Activated CD4-positive, alpha-beta T cell treated with anti-CD3 and anti-CD28 coated beads, Interleukin-2, amount 50 U/mL, for 48 hours (primary cell): ENCODE measurements around the gene THRSP.
"Not testable (repeated sequence)": the region's sequence is repeated elsewhere in the genome, so short reads cannot be mapped to it uniquely, and the experiment has no call there.

ENCODE experiments used
- DNase-seq, 2 experiments: peaks; one replicate each; pipeline ENCODE4 v3.0.0-alpha.2; 2020

Gene THRSP

DNA sequence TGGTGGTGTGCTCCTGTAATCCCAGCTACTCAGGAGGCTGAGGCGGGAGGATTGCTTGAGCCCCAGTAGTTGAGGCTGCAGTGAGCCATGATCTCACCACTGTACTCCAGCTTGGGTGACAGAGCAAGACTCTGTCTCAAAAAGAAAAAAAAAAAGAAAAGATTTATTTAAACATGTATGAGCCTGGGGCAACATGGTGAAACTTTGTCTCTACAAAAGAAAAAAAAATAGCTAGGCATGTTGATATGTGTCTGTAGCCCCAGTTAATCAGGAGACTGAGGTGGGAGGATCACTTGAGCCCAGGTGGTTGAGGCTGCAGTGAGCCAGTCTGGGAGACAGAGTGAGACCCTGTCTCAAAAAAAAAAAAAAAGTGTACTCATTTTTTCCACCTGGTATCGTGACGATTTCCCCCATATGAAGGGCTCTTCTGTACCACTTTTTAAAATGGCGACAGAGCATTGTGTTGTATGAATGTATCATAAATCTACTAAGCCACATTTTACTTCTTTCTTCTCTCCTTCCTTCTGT is 24.2 kb upstream of the THRSP start:
- no peak for DNase-seq

DNA sequence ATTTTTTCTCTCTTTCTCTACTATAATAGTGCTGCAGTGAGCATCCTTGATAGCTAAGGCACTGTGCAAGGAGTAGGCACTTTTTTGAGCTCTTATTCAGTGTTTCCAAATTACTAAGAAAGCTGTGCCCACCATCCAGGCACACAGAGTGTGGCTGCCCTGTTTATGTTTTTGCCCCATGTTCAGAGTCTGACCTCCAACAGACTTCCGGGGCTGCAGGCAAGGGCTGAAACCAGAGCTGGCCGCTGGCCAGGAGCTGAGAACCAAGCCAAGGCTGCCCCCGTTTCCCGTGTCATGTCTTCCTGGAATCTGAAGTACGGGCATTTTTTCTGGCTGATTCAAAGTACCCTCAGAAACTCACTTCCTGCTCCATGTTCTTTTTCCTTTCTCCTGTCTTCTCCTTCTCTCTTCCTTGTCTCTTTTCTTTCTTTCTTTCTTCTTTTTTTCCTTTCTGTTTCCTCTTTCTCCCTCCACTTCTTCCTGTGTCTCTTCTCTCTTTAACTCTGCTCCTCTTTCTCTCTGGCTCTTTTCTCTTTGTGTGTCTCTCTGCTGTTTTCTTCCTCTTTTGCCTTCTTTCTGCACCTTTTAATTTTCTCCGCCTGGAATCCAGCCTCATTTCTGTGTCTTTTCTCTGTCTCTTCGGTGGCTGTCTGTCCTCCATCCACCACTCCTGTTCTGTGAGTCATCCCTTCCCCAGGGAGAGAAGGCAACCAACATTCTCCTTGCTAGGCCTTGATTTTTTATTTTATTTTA is 23.6 kb upstream of the THRSP start:
- DNase-seq: peak; percentile 44 to 62

DNA sequence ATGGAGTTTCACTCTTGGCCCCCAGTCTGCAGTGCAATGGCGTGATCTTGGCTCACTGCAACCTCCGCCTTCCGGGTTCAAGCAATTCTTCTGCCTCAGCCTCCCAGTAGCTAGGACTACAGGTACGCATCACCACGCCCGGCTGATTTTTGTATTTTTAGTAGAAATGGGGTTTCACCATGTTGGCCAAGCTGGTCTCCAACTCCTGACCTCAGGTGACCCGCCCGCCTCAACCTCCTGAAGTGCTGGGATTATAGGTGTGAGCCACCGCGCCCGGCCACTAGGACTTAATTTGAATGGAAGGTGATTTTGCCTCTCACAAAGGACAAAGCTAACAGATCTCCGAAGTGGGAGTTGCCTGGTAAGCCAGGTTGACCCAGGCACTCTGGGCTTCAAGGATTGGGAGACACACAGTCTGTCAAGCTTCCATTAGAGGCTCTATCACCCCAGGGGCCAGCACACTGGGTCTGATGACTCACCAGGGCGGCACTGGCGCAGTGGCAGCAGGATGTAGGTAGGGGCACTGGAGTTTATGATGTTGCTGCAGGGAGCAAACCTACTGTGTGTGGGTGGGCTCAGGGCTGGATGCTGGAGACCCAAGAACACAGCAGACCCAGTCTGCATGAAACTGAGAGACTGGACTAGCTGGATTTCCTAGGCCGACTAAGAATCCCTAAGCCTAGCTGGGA is 22.8 kb upstream of the THRSP start:
- DNase-seq: peak in 1 of 2 experiments; percentile 13

DNA sequence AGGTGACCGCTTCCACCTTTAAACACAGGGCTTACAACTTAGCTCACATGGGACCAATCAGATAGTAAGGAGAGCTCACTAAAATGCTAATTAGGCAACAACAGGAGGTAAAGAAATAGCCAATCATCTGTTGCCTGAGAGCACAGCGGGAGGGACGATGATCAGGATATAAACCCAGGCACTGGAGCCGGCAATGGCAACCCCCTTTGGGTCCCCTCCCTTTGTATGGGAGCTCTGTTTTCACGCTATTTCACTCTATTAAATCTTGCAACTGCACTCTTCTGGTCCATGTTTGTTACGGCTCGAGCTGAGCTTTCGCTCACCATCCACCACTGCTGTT is 22.3 kb upstream of the THRSP start:
- DNase-seq: not testable (repeated sequence)

DNA sequence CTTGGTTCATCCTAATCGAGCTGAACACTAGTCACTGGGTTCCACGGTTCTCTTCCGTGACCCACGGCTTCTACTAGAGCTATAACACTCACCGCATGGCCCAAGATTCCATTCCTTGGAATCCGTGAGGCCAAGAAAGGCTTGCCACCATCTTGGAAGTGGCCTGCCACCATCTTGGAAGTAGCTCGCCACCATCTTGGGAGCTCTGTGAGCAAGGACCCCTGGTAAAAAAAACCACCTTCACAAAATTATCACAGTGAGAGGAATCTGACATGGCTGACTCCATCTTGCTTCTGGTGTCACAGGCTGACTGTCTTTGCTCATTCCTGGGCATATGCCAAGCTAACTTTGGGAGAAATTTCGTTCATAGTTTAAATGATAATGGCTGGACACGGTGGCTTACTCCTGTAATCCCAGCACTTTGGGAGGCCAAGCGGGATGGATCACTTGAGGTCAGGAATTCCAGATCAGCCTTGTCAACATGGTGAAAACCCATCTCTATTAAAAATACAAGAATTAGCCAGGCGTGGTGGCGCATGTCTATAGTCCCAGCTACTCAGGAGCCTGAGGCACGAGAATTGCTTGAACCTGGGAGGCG is 21.7 kb upstream of the THRSP start:
- DNase-seq: no peak

DNA sequence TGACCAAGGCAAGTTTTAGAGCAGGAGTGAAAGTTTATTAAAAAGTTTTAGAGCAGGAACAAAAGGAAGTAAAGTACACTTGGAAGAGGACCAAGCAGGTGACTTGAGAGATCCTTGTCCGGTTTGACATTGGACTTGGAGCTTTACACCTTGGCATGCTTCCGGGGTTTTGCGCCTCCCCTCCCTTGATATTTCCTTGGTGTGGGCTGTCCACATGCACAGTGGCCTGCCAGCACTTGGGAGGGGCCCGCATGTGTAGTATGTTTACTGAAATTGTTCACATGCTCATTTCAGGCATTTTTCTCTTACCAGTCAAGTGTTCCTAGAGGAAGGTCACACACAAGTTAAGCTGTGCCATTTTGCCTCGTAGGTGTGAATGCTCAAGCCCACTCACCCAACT is 19.0 kb upstream of the THRSP start:
- no peak for DNase-seq

DNA sequence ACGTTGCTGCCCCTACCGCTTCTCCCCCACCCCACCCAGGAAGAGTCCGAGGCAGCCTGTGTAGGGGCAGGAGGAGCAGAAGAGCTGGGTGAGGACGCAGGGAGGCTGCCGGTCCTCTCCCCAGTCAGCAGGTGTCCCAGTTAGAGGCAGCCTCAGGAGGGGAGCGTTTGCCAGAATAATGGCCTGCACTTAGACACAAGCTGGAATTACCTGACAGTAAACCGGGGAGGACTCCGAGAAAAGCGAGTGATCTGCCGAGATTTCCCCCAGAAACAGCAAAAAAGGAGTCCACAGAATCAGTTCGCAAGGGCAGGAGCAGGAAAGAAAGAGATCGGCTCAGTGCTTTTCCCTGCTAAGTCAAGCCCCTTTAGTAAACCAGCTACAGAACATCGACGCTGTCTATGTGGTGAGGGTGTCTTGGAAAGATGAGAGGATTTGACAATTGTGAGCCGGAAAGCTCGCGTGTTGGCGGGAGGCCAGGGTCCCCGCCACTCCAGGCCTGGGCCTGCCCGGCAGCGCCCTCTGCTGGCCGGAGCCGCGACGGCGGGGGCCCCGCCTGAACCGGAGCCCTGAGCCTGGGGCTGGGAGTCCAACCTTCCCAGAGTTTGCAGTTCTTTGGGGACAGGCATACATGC is 17.7 kb upstream of the THRSP start:
- DNase-seq: peak; percentile 78 to 79

DNA sequence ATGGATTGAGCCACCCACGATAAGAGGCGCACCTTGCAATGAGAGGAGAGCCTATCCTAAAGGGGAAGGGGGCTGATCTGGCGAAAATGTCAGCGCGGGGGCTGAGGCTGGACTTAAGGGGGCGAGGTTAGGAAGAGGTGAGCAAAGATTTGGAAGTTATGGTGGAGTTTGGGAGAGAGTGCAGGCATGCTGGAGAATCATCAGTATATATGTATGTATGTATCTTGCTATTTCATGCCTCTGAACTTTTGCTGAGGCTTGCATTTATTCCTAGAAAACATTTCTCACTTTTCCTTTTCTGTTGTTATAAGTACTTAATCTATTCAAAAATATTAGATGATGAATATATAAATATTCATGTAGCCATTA is 17.2 kb upstream of the THRSP start:
- DNase-seq: no peak

DNA sequence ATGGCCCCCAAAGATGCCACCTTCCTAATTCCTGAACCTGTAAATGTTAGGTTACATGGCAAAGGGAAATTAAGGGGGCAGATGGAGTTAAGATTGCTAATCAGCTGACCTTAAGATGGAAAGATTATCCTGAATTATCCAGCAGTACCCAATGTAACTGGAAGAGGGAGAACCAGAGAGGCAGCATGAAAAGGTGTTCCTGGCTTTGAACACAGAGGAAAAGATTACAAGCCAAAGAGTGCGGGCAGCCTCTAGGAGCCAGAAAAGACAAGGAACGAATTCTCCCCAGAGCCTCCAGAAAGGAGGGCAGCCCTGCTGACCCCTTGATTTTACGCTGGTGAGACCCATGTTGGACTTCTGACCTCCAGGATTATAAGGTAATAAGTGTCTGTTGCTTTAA is 15.1 kb upstream of the THRSP start:
- DNase-seq: no peak

DNA sequence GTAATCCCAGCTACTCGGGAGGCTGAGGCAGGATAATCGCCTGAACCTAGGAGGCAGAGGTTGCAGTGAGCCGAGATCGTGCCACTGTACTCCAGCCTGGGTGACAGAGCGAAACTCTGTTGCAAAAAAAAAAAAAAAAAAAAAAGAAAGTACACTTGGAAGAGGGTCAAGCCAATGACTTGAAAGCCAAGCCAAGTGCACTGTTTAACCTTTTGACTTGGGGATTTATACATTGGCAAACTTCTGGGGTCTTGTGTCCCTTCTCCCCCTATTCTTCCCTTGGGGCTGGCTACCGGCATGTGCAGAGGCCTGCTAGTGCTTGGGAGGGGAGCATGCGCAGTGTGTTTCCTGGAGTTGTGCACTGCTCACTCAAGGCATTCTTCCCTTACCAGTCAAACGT is 14.3 kb upstream of the THRSP start:
- DNase-seq: no peak

DNA sequence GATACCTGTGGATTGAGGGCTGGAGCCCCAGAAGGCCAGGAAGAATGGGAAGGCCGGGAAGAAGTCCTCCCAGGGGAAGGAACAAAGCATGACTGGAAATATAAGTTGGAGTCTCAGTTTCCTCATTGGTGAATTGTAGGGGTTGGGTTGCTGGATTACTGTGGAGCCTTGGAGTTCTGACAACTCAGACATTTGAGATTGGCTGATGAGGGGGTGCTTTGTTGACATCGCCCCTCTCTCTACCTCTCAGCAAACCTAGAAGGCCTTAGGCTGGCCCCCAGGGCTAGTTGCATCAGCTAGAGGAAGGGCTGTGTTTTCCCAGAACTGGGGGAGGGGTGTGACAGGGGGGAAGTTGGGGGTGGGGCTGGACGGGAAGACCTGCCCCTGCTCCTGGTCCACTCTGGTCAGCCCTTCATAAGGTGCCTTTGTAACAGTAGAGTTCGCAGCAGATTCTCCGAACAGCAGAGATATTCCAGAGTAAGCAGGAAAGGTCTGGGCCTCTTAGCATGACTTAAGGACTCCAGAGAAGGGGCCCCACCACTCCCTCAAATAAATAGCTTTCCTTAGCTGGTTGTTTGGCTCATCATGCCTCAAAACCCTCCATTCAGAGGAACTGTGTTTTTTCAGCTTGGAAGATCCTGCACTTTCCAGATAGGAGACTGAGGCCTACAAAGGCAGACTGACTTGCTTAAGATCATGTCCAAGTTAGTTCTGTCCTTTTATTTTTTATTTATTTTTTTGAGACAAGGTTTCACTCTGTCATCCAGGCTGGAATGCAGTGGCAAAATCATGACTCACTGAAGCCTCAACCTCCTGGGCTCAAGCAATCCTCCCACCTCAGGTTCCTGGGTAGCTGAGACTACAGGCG is 12.5 kb upstream of the THRSP start:
- DNase-seq: no peak

DNA sequence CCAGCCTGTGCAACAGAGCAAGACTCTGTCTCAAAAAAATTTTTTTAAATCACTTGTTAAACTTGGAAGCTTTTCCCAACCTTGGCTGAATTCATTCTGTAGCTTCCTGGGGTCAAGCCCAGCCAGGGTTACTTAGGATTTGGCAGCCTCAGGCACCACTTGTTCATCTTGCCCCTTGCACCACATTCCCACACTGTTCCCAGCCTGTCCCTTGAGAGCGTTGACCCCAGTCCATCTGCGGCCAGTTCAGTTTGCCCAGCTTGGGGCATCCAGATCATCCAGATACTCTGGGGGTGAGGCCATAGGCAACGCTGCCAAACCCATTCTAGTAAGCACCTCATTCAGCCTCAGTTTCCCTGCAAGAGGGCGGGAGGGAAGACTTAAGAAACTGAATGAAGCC is 8.7 kb upstream of the THRSP start:
- DNase-seq: no peak

DNA sequence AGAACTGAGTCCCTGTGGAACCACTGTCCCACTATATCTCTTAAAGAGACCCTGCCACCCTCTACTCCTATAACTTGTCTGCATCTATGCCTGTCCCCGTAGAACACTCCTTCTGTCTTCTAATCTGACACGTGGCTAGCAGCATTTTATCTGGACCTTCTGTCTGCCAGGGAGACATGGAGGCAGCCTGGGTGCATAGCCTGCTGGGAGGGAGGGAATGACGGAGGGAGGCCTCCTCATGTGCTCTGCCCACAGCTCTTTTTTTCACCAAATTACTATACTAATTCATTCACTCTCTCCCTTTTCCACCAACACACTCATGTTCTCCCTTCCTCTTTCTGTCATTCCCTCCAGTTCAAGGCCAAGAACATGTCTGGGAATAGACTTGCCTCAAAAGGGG is 7.6 kb upstream of the THRSP start:
- no peak for DNase-seq

DNA sequence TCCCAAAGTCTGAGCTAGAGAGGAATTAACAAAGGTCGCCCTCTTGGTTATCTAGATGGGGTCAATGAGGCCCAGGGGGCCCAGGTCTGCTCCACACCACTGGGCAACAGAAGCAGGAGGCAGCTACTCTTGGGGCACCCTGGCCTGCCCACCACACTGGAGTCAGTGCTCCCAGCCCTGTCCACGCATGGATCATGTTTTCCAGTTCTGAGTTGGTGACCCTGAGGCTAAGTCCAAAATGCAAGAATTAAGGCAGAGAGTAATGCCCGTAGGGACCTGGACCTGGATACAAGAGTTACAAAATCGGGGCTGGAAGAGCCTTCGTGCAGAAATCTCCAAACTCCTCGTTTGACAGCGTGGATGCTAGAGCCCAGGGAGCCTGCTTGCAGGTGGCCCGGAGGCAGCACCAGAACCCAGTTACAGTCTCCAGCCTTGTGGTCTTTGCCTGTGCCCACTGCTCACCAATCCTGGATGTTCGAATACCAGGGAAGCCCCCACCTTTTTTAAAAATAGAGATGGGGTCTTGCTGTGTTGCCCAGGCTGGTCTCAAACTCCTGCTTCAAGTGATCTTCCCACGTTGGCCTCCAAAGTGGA is 6.1 kb upstream of the THRSP start:
- no peak for DNase-seq

DNA sequence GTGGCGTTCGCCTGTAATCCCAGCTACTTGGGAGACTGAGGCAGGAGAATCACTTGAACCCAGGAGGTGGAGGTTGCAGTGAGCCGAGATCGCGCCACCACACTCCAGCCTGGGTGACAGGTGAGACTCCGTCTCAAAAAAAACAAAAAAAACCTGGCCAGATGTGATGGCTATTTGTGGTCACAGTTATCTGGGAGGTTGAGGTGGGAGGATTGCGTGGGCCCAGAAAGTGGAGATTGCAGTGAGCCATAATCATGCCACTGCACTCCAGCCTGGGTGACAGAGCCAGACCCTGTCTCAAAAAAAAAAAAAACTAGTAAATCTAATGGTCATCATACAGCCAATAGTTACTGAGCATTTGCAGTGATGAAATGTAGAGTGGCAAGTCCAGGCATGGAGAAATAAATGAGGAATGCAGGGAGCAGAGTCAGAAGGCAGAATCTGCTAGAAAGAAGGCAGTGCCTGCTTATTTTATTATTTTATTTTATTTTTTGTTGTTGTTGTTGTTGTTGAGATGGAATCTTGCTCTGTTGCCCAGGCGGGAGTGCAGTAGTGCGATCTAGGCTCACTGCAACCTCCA is 3.8 kb upstream of the THRSP start:
- DNase-seq: not testable (repeated sequence)

DNA sequence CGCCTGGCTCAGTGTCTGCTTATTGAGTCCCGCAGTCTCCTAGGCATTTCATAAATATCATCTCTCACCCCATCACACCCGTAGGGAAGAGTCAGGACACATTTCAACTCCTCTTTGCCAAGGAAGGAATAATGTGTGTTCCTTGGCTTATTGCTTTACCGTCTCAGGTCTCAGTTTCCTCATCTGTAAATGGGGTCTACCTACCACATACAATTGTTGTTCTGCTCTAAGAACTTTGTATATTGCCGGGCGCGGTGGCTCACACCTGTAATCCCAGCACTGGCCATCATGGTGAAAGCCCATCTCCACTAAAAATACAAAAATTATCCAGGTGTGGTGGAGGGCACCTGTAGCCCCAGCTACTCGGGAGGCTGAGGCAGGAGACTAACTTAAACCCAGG is 3.1 kb upstream of the THRSP start:
- DNase-seq: no peak

DNA sequence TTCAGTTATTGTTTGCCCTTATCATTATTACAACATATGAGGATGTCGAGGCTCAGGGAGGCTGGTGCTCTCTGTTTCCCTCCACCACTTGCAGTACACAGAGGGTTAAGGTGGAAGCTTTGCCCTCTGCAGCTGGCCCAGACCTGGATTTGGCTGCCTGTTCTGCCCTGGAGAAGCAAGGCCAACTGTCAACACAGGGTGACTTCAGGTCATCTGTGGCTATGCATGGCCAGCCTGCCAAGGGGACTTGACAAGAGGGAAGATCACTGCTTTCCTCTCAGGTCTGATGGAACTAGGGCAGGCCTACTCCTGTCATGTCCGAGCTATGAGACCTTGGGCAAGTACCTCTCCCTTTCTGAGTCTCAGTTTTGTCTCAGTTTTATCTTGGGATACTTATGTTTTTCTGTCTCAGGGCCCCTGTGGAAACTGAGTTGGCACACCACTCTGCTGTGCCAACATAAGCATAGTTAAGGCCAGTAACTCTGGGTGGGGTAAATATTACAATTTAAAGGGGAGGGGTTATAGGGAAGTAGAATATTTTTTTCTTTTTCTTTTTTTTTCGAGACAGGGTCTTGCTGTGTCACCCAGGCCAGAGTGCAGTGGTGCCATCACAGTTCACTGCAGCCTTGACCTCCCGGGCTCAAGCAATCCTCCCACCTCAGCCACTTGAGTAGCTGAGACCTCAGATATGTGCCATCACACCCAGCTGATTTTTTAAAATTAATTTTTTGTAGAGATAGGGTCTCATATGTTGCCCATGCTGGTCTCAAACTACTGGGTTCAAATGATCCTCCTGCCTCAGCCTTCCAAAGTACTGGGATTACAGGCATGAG is 2.4 kb upstream of the THRSP start:
- no peak for DNase-seq

DNA sequence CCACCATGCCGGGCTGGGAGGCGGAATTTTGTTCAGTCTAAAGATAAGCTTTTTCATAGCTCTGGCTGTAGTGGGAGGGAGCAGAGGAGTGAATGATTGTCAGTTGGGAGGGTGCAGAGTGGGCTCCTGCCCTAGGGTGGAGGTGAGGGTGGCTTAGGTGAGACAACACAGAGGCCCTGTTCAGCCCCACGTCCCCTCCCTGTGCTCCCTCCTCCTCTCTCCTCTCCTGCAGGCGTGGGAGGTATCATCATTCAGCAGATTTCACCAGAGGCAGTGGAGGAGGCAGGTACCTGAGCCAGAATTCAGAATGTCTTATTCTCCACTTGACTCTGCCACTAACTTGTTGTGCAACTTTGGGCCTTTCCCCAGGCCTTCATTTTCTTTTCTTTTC is 1.7 kb upstream of the THRSP start:
- no peak for DNase-seq

DNA sequence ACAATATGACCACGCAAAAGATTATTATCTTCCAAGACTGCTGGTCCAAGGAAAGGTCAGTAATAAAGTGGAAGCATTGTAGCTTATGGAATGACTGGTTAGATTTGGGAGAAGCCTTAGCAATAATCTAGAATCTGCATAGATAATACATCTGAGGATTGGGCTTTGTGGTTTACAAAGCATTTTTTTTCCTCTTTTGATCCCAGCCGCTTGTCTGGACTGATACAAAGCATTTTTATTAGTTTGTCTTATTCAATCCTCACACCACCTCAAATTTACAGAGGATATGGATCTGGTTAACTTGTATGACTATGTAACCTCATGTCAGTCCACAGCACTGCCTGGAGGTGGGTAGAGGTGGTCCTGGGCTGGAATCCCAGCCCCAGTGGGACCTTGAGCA is 990 bp upstream of the THRSP start:
- no peak for DNase-seq

DNA sequence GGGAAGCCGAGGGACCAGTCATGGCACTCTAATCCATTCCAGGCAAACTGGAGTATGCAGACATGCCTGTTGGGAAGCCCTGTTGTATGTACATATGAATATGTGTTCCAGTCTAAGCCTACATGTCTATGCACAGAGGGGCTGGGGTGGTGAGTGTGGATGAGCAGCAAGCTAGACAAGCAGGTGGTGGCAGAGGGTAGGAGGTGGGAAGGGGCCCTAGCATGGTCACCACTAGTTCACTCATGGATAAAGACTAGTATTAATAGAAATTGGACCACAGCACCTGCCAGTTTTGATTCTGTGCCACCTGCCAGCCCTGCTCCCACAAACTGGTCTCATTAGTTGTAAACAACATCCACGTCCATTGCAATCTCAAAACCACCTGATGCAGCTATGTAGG is 1.5 kb downstream of the THRSP start:
- no peak for DNase-seq

DNA sequence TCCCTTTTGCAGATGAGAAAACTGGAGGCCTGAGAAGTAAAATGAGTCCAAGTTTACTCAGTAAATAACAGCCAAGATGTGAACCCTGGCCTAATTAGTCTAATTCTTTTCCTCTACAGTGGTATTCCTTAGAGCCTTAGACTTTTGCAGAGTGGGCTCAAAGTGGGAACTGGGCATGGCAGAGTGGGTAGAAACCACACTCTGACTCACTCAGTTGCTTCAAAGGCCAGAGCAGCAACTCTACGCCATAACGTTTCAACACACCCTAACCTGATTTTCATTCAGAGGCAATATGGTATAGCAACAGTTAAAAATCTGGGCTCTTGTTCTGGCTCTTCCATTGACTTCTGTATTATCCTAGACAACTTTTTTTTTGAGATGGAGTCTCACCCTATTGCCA is 2.8 kb downstream of the THRSP start:
- no peak for DNase-seq
